Caco-2 (cell line): ENCODE data around the gene TEX22. TPM values are rescaled to one million over a fixed set of nuclear protein-coding genes. Genes with fewer than 3 reads are reported as not detected.

Experiments
- BruUV-seq: library from RNA; stranded (reverse); fragments of 400-500 nt; replicated peaks from 2 replicates; lab custom pipeline; 2021; lab: Mats Ljungman, UMichigan
- CTCF ChIA-PET: fragments of 300-600 bp; sonication (Branson Sonifier 250); formaldehyde crosslinking; loops from one replicate; lab custom pipeline; 2022; ENCODE audit warnings: antibody characterized with exemption; lab: Charles Lee
- POLR2A ChIA-PET: fragments of 300-600 bp; sonication (Branson Sonifier 250); formaldehyde crosslinking; loops from one replicate; lab custom pipeline; 2022; ENCODE audit warnings: antibody characterized with exemption; lab: Charles Lee
- DNase-seq, 2 experiments: peaks; one replicate each; pipeline versions ENCODE4 v3.0.0 to v3.0.0-alpha.2; 2020 to 2022
- H3K27me3 ChIP-seq: replicated peaks from 2 replicates; pipeline ENCODE4 v1.6.0; 2011; ENCODE audit warnings: low read length; ENCODE audit not compliant: control insufficient read depth, insufficient read depth
- H3K36me3 ChIP-seq: 2 replicates; pipeline ENCODE4 v1.5.1; 2011; ENCODE audit warnings: low read length; ENCODE audit not compliant: control insufficient read depth, insufficient read depth
- H3K4me1 ChIP-seq: fragments of 250-450 bp; sonication (Bioruptor Pico); 2 replicates; pipeline ENCODE4 v1.5.1; 2020; ENCODE audit warnings: mild to moderate bottlenecking
- H3K4me3 ChIP-seq: 2 replicates; pipeline ENCODE4 v1.5.1; 2011; ENCODE audit warnings: low read depth, mild to moderate bottlenecking, control low read depth, low read length
- H3K9me3 ChIP-seq: fragments of 250-450 bp; sonication (Bioruptor Pico); 2 replicates; pipeline ENCODE4 v1.5.1; 2020; ENCODE audit warnings: mild to moderate bottlenecking, moderate library complexity
- H3K27ac Mint-ChIP-seq: one replicate; pipeline ENCODE4 v1.8.0; 2022; ENCODE audit warnings: mixed read lengths; ENCODE audit not compliant: unreplicated experiment
- H3K27me3 Mint-ChIP-seq: one replicate; pipeline ENCODE4 v1.8.0; 2022; ENCODE audit warnings: mixed read lengths; ENCODE audit not compliant: insufficient read depth, unreplicated experiment
- H3K36me3 Mint-ChIP-seq: one replicate; pipeline ENCODE4 v1.8.0; 2022; ENCODE audit warnings: mild to moderate bottlenecking, mixed read lengths; ENCODE audit not compliant: insufficient read depth, unreplicated experiment
- H3K4me1 Mint-ChIP-seq: one replicate; pipeline ENCODE4 v1.8.0; 2022; ENCODE audit warnings: low read depth, mixed read lengths; ENCODE audit not compliant: unreplicated experiment
- H3K4me3 Mint-ChIP-seq: one replicate; pipeline ENCODE4 v1.8.0; 2022; ENCODE audit warnings: mild to moderate bottlenecking, moderate library complexity, mixed read lengths; ENCODE audit not compliant: unreplicated experiment
- H3K9me3 Mint-ChIP-seq: one replicate; pipeline ENCODE4 v1.8.0; 2022; ENCODE audit warnings: mixed read lengths; ENCODE audit not compliant: unreplicated experiment
- intact Hi-C: fragments of 100-400 bp; cut with micrococcal nuclease; formaldehyde crosslinking; loops from one replicate; pipeline ENCODE4 v1.10.0; 2022; ENCODE audit not compliant: unreplicated experiment
- total RNA-seq: library from RNA; stranded (reverse); gene quantifications from 2 replicates; pipeline ENCODE4 v1.2.3, GENCODE V29; 2022
- TF ChIP-seq, protein P1 (sequence below), 2 experiments: fragments of 200-600 bp in 1 of 2; IDR thresholded peaks; 1 replicate in 1 of 2; 2 replicates in 1 of 2; pipeline versions ENCODE4 v1.5.1 to v1.8.0; 2011 to 2022; ENCODE audit warnings: antibody characterized with exemption in 1 of 2, control low read depth in 1 of 2, inconsistent platforms in 1 of 2, low read depth in 1 of 2, low read length in 1 of 2, mild to moderate bottlenecking in 1 of 2, moderate library complexity in 1 of 2; ENCODE audit not compliant: insufficient read depth in 1 of 2, severe bottlenecking in 1 of 2, unreplicated experiment in 1 of 2

Gene TEX22
- total RNA-seq, 1 experiment from 2014 or later: 0.86 TPM

- intact Hi-C loops: no loop called here
- POLR2A ChIA-PET: no interaction called here
- H3K27ac Mint-ChIP-seq: no peak overlapping the region
These were observed 63.6 kb downstream of the TEX22 start for GRCh38 chr14:105461903-105462302.

More at GRCh38 chr14:105461903-105462302, 63.6 kb downstream of the TEX22 start:
- H3K36me3 Mint-ChIP-seq: peaks cover 51% of the 10 kb centered on the region
- H3K4me3 Mint-ChIP-seq: no peak overlapping the region
- Histone ChIP-seq H3K27me3 (no peaks in the 10 kb centered on the region), H3K4me1 (no peaks in the 10 kb centered on the region), H3K4me3 (no peak overlapping the region), H3K9me3 (no peaks in the 10 kb centered on the region), H3K36me3 (no peaks in the 10 kb centered on the region; the same call in none of the 2 replicates)
- H3K9me3 Mint-ChIP-seq: no peaks in the 10 kb centered on the region
- CTCF ChIA-PET: no interaction called here
- no TSS peak for BruUV-seq
- no peak for DNase-seq
- TF ChIP-seq, protein P1, sequence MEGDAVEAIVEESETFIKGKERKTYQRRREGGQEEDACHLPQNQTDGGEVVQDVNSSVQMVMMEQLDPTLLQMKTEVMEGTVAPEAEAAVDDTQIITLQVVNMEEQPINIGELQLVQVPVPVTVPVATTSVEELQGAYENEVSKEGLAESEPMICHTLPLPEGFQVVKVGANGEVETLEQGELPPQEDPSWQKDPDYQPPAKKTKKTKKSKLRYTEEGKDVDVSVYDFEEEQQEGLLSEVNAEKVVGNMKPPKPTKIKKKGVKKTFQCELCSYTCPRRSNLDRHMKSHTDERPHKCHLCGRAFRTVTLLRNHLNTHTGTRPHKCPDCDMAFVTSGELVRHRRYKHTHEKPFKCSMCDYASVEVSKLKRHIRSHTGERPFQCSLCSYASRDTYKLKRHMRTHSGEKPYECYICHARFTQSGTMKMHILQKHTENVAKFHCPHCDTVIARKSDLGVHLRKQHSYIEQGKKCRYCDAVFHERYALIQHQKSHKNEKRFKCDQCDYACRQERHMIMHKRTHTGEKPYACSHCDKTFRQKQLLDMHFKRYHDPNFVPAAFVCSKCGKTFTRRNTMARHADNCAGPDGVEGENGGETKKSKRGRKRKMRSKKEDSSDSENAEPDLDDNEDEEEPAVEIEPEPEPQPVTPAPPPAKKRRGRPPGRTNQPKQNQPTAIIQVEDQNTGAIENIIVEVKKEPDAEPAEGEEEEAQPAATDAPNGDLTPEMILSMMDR (IDR thresholded peaks at IDR 0.05; ENCODE audit: insufficient read depth in 1 of 2, low read depth in 1 of 2, low read length in 1 of 2, severe bottlenecking in 1 of 2, unreplicated experiment in 1 of 2): no peak
- H3K27me3 Mint-ChIP-seq: no peaks in the 10 kb centered on the region
- no peaks in the 10 kb centered on the region for H3K4me1 Mint-ChIP-seq

Other genes starting within 250 kb of the TEX22 start
- 34.5 and 43.0 TPM in 2 replicates for gene JAG2, start 229.8 kb upstream of the TEX22 start, total RNA-seq
- gene NUDT14, start 217.2 kb upstream of the TEX22 start, total RNA-seq: 52.7 and 63.4 TPM in 2 replicates
- gene BTBD6, start 150.0 kb upstream of the TEX22 start, total RNA-seq: 22.7 and 25.3 TPM in 2 replicates
- gene BRF1, start 97.5 kb upstream of the TEX22 start, total RNA-seq: 41.6 and 43.6 TPM in 2 replicates
- 58.1 and 60.0 TPM in 2 replicates for gene PACS2, start 83.8 kb upstream of the TEX22 start, total RNA-seq
- gene MTA1, start 21.3 kb downstream of the TEX22 start, total RNA-seq: 158 and 167 TPM in 2 replicates
- gene CRIP2, start 76.3 kb downstream of the TEX22 start, total RNA-seq: 0.88 and 1.5 TPM in 2 replicates
- 46.0 and 75.1 TPM in 2 replicates for gene CRIP1, start 88.3 kb downstream of the TEX22 start, total RNA-seq
- 30.3 and 30.8 TPM in 2 replicates for gene TEDC1, start 92.7 kb downstream of the TEX22 start, total RNA-seq
- 0.28 TPM in 1 of 2 replicates, not detected in the other for gene TMEM121, start 128.0 kb downstream of the TEX22 start, total RNA-seq